ENCODE measurements around the gene ATRNL1. TPM values are rescaled to one million over a fixed set of nuclear protein-coding genes. Genes with fewer than 3 reads are reported as not detected.

ATRNL1 gene
- total RNA-seq, 1 experiment from 2014 or later = 8.8 TPM

- Mint-ChIP-seq H3K27ac (ENCODE audit: unreplicated experiment) (no peak overlapping the region), H3K36me3 (ENCODE audit: insufficient read depth, unreplicated experiment) (no peaks in the 10 kb centered on the region), H3K27me3 (ENCODE audit: unreplicated experiment) (no peaks in the 10 kb centered on the region), H3K9me3 (ENCODE audit: low read depth, unreplicated experiment) (no peaks in the 10 kb centered on the region), H3K4me3 (ENCODE audit: low read depth, unreplicated experiment) (no peak overlapping the region), H3K4me1 (ENCODE audit: low read depth, unreplicated experiment) (peaks cover 13% of the 10 kb centered on the region)
- intact Hi-C loops (cut with micrococcal nuclease; ENCODE audit: unreplicated experiment) = no loop called here
- no peak for TF ChIP-seq CTCF (IDR thresholded peaks at IDR 0.05; ENCODE audit: unreplicated experiment)
- CTCF ChIA-PET = no interaction called here
- no peak for DNase-seq
- no TSS peak for BruUV-seq (replicated peaks)
Observed at GRCh38 chr10:115845921-115846320, 752.8 kb downstream of the ATRNL1 start.

DNA sequence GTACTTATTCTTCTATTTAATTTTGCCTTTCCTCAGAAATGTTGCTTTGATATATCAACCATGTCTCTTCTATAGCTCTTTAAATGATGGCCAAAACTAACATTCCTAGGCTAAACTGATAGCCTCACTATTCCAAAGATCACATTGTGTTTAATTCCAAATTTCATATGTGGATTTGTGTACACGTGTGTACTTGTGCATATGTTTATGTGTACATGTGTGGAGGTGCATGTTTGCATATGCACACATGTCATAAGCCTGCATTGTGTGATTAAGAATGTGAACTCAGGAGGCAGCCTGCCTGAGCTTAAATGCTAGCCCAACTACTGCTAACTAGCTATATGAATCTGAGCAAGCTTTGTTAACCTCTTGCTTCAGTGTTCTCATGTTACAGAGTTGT is 753.4 kb downstream of the ATRNL1 start:
- no peaks in the 10 kb centered on the region for H3K36me3 Mint-ChIP-seq (ENCODE audit: insufficient read depth, unreplicated experiment)
- H3K4me3 Mint-ChIP-seq (ENCODE audit: low read depth, unreplicated experiment) = no peak overlapping the region
- intact Hi-C loops (cut with micrococcal nuclease; ENCODE audit: unreplicated experiment) = no loop called here
- H3K9me3 Mint-ChIP-seq (ENCODE audit: low read depth, unreplicated experiment) = no peaks in the 10 kb centered on the region
- no peak for TF ChIP-seq CTCF (IDR thresholded peaks at IDR 0.05; ENCODE audit: unreplicated experiment)
- DNase-seq = no peak
- CTCF ChIA-PET = interaction anchor here (0.6 kb wide), 1 partner anchor 379 kb away, joined by 3 read pairs; no protein-coding TSS in a partner anchor
- H3K27me3 Mint-ChIP-seq (ENCODE audit: unreplicated experiment) = no peaks in the 10 kb centered on the region
- BruUV-seq (replicated peaks) = no TSS peak
- no peak overlapping the region for H3K27ac Mint-ChIP-seq (ENCODE audit: unreplicated experiment)
- H3K4me1 Mint-ChIP-seq (ENCODE audit: low read depth, unreplicated experiment) = peaks cover 13% of the 10 kb centered on the region

DNA sequence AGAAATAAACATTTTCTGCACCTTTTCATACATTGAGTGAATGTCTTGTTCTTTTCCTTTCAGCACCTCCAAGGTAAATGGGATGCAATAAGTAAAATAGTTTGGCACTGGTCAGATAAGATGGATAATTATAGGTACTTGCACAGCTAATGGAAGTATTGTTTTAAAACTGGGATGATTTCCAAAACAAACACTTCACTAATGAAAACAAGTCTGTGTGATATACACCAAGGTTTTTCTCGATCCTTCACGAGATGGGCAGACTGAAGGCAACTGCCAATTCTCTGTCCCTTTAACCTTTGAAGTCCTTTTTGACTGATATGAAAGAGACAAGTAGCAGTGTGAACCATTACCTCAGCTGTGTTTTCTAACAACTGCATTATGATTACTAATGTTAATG is 756.0 kb downstream of the ATRNL1 start:
- Mint-ChIP-seq H3K36me3 (ENCODE audit: insufficient read depth, unreplicated experiment) (no peaks in the 10 kb centered on the region), H3K27me3 (ENCODE audit: unreplicated experiment) (no peaks in the 10 kb centered on the region), H3K4me3 (ENCODE audit: low read depth, unreplicated experiment) (no peak overlapping the region), H3K9me3 (ENCODE audit: low read depth, unreplicated experiment) (no peaks in the 10 kb centered on the region), H3K27ac (ENCODE audit: unreplicated experiment) (no peak overlapping the region), H3K4me1 (ENCODE audit: low read depth, unreplicated experiment) (peaks cover 16% of the 10 kb centered on the region)
- BruUV-seq (replicated peaks) = no TSS peak
- no peak for DNase-seq
- CTCF ChIA-PET = no interaction called here
- no peak for TF ChIP-seq CTCF (IDR thresholded peaks at IDR 0.05; ENCODE audit: unreplicated experiment)
- intact Hi-C loops (cut with micrococcal nuclease; ENCODE audit: unreplicated experiment) = no loop called here

GRCh38 chr10:115850666-115851065 is 757.5 kb downstream of the ATRNL1 start:
- CTCF ChIA-PET = no interaction called here
- no peaks in the 10 kb centered on the region for H3K27me3 Mint-ChIP-seq (ENCODE audit: unreplicated experiment)
- peaks cover 29% of the 10 kb centered on the region for H3K4me1 Mint-ChIP-seq (ENCODE audit: low read depth, unreplicated experiment)
- no TSS peak for BruUV-seq (replicated peaks)
- no peak overlapping the region for H3K27ac Mint-ChIP-seq (ENCODE audit: unreplicated experiment)
- no peak overlapping the region for H3K4me3 Mint-ChIP-seq (ENCODE audit: low read depth, unreplicated experiment)
- TF ChIP-seq CTCF (IDR thresholded peaks at IDR 0.05; ENCODE audit: unreplicated experiment) = no peak
- intact Hi-C loops (cut with micrococcal nuclease; ENCODE audit: unreplicated experiment) = no loop called here
- no peaks in the 10 kb centered on the region for H3K36me3 Mint-ChIP-seq (ENCODE audit: insufficient read depth, unreplicated experiment)
- DNase-seq = no peak
- H3K9me3 Mint-ChIP-seq (ENCODE audit: low read depth, unreplicated experiment) = no peaks in the 10 kb centered on the region

Measured in Calu3 (cell line).